HepG2 (cell line): Measurements from ENCODE around the gene VWCE. TPM values are rescaled to one million over a fixed set of nuclear protein-coding genes. Genes with fewer than 3 reads are reported as not detected.
A peak's percentile ranks its signal among the peaks of the same experiment; 100 is the strongest.

Source experiments
- ARID4A ChIP-seq: sonication (generic); formaldehyde crosslinking; IDR thresholded peaks from 2 replicates; pipeline ENCODE4 v1.5.0; 2020; ENCODE audit warnings: mild to moderate bottlenecking, missing genetic modification reagents, borderline replicate concordance
- HNRNPH1 ChIP-seq: fragments of 200-400 bp; formaldehyde crosslinking; optimal IDR thresholded peaks from 2 replicates; pipeline ENCODE3; 2017; ENCODE audit warnings: mild to moderate bottlenecking, low read depth, low read length
- MAFF ChIP-seq: IDR thresholded peaks from 2 replicates; pipeline ENCODE4 v1.6.1; 2011; ENCODE audit warnings: low read depth, low read length, improper control_type of control experiment
- MNT ChIP-seq: fragments of 450-650 bp; IDR thresholded peaks from 2 replicates; pipeline ENCODE4 v1.6.1; 2016
- SKI ChIP-seq: fragments of 450-650 bp; IDR thresholded peaks from one replicate; pipeline ENCODE4 v1.6.1; 2018; ENCODE audit warnings: mild to moderate bottlenecking; ENCODE audit not compliant: partially characterized antibody
- STAG1 ChIP-seq: sonication (generic); formaldehyde crosslinking; IDR thresholded peaks from 2 replicates; pipeline ENCODE4 v1.4.0; 2020; ENCODE audit warnings: missing genetic modification reagents
- ZFP1 ChIP-seq: IDR thresholded peaks from 2 replicates; pipeline ENCODE4 v1.6.1; 2016
- ZFP91 ChIP-seq: sonication (generic); formaldehyde crosslinking; IDR thresholded peaks from 2 replicates; pipeline ENCODE4 v1.9.0; 2022; ENCODE audit warnings: missing genetic modification reagents, mild to moderate bottlenecking, borderline replicate concordance
- ZNF251 ChIP-seq: sonication (generic); formaldehyde crosslinking; IDR thresholded peaks from 2 replicates; pipeline ENCODE4 v1.9.0; 2021; ENCODE audit warnings: mild to moderate bottlenecking, missing genetic modification reagents
- ZNF34 ChIP-seq: sonication (generic); formaldehyde crosslinking; IDR thresholded peaks from 2 replicates; pipeline ENCODE4 v1.4.0; 2020; ENCODE audit warnings: mild to moderate bottlenecking, missing genetic modification reagents, borderline replicate concordance
- ZNF639 ChIP-seq: conservative IDR thresholded peaks from 2 replicates; pipeline ENCODE4 v1.6.1; 2018; ENCODE audit warnings: missing genetic modification reagents
- ZNF768 ChIP-seq: sonication (generic); formaldehyde crosslinking; IDR thresholded peaks from 2 replicates; pipeline ENCODE4 v1.4.0; 2020; ENCODE audit warnings: missing genetic modification reagents
- polyA plus RNA-seq, 8 experiments: library from polyadenylated mRNA; depleted of rRNA in 3 of 8; stranded (reverse) in 7 of 8; unstranded in 1 of 8; fragments of >200 nt; fragmentation: Illumina TruSeq in 4 of 8; extraction: Trizol in 4 of 8; gene quantifications; 2 replicates each; pipeline versions ENCODE4 v1.2.1 to v1.2.3, GENCODE V29; 2011 to 2016; ENCODE audit warnings: low read depth in 4 of 8, missing spikeins in 1 of 8, mixed read lengths in 1 of 8; ENCODE audit not compliant: insufficient read depth in 1 of 8
- total RNA-seq, 5 experiments: library from RNA; depleted of rRNA; stranded (reverse); fragments of >200 nt; fragmentation: Illumina TruSeq; extraction: Trizol; gene quantifications; 2 replicates each; pipeline ENCODE4 v1.2.3, GENCODE V29; 2016; ENCODE audit warnings: low read depth in 1 of 5
- TF ChIP-seq, protein P1 (sequence below): sonication (generic); formaldehyde crosslinking; IDR thresholded peaks from 2 replicates; pipeline ENCODE4 v1.5.1; 2020; ENCODE audit warnings: mild to moderate bottlenecking, missing genetic modification reagents, moderate library complexity
- TF ChIP-seq, protein P2 (sequence below): sonication (generic); formaldehyde crosslinking; IDR thresholded peaks from 2 replicates; pipeline ENCODE4 v1.4.0; 2020; ENCODE audit warnings: mild to moderate bottlenecking, missing genetic modification reagents

The VWCE gene
- total and polyA plus RNA-seq, 2 of the 13 experiments (the other 11 are each of a cell fraction or from before 2014, with no cell fraction given), result 27.6 to 58.3 TPM

GRCh38 chr11:61254403-61255025 is 40.6 kb downstream of the VWCE start (continued):
- TF ChIP-seq, protein P1, sequence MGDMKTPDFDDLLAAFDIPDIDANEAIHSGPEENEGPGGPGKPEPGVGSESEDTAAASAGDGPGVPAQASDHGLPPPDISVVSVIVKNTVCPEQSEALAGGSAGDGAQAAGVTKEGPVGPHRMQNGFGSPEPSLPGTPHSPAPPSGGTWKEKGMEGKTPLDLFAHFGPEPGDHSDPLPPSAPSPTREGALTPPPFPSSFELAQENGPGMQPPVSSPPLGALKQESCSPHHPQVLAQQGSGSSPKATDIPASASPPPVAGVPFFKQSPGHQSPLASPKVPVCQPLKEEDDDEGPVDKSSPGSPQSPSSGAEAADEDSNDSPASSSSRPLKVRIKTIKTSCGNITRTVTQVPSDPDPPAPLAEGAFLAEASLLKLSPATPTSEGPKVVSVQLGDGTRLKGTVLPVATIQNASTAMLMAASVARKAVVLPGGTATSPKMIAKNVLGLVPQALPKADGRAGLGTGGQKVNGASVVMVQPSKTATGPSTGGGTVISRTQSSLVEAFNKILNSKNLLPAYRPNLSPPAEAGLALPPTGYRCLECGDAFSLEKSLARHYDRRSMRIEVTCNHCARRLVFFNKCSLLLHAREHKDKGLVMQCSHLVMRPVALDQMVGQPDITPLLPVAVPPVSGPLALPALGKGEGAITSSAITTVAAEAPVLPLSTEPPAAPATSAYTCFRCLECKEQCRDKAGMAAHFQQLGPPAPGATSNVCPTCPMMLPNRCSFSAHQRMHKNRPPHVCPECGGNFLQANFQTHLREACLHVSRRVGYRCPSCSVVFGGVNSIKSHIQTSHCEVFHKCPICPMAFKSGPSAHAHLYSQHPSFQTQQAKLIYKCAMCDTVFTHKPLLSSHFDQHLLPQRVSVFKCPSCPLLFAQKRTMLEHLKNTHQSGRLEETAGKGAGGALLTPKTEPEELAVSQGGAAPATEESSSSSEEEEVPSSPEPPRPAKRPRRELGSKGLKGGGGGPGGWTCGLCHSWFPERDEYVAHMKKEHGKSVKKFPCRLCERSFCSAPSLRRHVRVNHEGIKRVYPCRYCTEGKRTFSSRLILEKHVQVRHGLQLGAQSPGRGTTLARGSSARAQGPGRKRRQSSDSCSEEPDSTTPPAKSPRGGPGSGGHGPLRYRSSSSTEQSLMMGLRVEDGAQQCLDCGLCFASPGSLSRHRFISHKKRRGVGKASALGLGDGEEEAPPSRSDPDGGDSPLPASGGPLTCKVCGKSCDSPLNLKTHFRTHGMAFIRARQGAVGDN (CRISPR knock-in tag), result peak; percentile 60
- TF ChIP-seq ZNF34 (CRISPR knock-in tag) (no peak), ZFP91 (CRISPR knock-in tag) (peak; percentile 23; the same call in 1 of the 2 replicates), HNRNPH1 (no peak), ZNF768 (CRISPR knock-in tag) (0 out of 2 replicates have a peak, but pooled peaks have one; percentile 18), SKI (no peak), ZFP1 (CRISPR knock-in tag) (no peak), MNT (no peak), STAG1 (CRISPR knock-in tag) (peak; percentile 82), ARID4A (peak; percentile 55; the same call in 1 of the 2 replicates), MAFF (no peak), ZNF639 (CRISPR knock-in tag) (no peak), ZNF251 (CRISPR knock-in tag) (no peak)
- TF ChIP-seq, protein P2, sequence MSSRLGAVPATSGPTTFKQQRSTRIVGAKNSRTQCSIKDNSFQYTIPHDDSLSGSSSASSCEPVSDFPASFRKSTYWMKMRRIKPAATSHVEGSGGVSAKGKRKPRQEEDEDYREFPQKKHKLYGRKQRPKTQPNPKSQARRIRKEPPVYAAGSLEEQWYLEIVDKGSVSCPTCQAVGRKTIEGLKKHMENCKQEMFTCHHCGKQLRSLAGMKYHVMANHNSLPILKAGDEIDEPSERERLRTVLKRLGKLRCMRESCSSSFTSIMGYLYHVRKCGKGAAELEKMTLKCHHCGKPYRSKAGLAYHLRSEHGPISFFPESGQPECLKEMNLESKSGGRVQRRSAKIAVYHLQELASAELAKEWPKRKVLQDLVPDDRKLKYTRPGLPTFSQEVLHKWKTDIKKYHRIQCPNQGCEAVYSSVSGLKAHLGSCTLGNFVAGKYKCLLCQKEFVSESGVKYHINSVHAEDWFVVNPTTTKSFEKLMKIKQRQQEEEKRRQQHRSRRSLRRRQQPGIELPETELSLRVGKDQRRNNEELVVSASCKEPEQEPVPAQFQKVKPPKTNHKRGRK (CRISPR knock-in tag), result no peak
